BLaER1 (cell line): ENCODE results near the gene TRAF1.

Experiments used
- H3K27ac ChIP-seq: shearing (Covaris generic); formaldehyde crosslinking; 2 replicates; pipeline ENCODE4 v1.8.1; 2022
- H3K27me3 ChIP-seq: shearing (Covaris generic); formaldehyde crosslinking; 2 replicates; pipeline ENCODE4 v1.8.1; 2022
- H3K36me3 ChIP-seq: shearing (Covaris generic); formaldehyde crosslinking; 2 replicates; pipeline ENCODE4 v1.8.1; 2022
- H3K4me1 ChIP-seq: shearing (Covaris generic); formaldehyde crosslinking; 2 replicates; pipeline ENCODE4 v1.8.1; 2022
- H3K4me2 ChIP-seq: shearing (Covaris generic); formaldehyde crosslinking; 2 replicates; pipeline ENCODE4 v1.8.1; 2022
- H3K4me3 ChIP-seq: shearing (Covaris generic); formaldehyde crosslinking; 2 replicates; pipeline ENCODE4 v1.8.1; 2022
- H3K9ac ChIP-seq: shearing (Covaris generic); formaldehyde crosslinking; 2 replicates; pipeline ENCODE4 v1.8.1; 2022
- H3K9me3 ChIP-seq: shearing (Covaris generic); formaldehyde crosslinking; 2 replicates; pipeline ENCODE4 v1.8.1; 2022
- H4K20me1 ChIP-seq: shearing (Covaris generic); formaldehyde crosslinking; 2 replicates; pipeline ENCODE4 v1.8.1; 2022
- Cebpa-rat ChIP-seq: shearing (Covaris generic); IDR thresholded peaks from 2 replicates; pipeline ENCODE4 v1.8.1; 2022

TRAF1 gene

DNA sequence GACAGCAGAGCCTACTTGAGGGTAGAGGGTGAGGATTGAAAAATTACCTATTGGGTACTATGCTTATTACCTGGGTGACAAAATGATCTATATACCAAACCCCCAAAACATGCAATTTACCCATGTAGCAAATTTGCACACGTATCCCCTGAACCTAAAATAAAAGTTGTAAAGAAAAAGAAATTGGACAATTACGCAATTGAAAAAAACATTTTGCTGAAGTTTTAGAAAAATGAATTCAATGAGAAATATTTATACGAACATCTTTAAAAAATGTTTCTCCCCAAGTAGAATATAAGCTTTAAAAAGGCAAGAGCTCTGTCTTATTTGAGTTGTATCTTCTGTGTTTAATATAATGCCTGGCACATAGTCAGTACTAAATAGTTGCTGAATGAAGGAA lies 30.3 kb upstream of the TRAF1 start:
- Histone ChIP-seq H3K4me2 (no peak overlapping the region), H3K27me3 (no peaks in the 10 kb centered on the region), H3K4me1 (peaks cover 5% of the 10 kb centered on the region), H3K36me3 (no peaks in the 10 kb centered on the region), H4K20me1 (no peaks in the 10 kb centered on the region), H3K4me3 (no peak overlapping the region), H3K9ac (no peak overlapping the region), H3K9me3 (no peaks in the 10 kb centered on the region), H3K27ac (no peak overlapping the region)
- TF ChIP-seq Cebpa-rat = no peak

DNA sequence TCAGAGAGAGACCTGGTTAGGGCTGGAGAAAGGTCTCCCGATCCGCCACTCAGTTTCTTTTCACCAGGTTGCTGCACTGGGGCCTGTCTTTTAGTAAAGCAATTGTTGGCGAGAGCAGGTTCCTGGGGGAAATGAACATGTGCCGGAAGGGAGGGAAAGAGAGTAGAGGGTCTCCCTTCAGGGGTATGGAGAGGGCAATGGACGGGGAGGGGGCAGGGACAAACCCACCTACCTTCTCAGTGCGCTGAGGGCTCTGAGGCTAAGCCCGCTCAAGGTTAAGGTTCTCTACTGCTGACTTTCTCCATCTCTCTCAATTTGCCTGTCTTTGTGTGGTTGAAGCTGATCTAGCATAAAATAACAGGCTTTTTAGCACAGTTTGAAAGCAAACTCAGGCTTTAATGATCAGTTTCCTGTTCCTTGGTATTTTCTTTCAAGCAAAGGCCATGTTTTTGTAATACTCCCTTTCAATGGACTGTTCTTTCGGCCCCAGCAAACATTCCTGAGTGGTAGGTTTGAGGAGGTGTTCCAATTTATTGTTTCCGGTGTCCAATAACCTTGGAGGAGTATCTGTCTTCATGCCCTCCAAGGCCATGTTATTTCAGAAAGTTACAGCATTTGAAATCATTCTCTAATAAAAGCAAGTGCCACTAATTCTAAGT lies 25.5 kb upstream of the TRAF1 start:
- no peak overlapping the region for H3K4me2 ChIP-seq
- H3K27me3 ChIP-seq = no peaks in the 10 kb centered on the region
- H3K36me3 ChIP-seq = no peaks in the 10 kb centered on the region
- H3K4me3 ChIP-seq = no peak overlapping the region
- H3K9me3 ChIP-seq = no peaks in the 10 kb centered on the region
- H3K9ac ChIP-seq = no peak overlapping the region
- H3K27ac ChIP-seq = no peak overlapping the region
- H4K20me1 ChIP-seq = no peaks in the 10 kb centered on the region
- peaks cover 5% of the 10 kb centered on the region for H3K4me1 ChIP-seq
- no peak for TF ChIP-seq Cebpa-rat

DNA sequence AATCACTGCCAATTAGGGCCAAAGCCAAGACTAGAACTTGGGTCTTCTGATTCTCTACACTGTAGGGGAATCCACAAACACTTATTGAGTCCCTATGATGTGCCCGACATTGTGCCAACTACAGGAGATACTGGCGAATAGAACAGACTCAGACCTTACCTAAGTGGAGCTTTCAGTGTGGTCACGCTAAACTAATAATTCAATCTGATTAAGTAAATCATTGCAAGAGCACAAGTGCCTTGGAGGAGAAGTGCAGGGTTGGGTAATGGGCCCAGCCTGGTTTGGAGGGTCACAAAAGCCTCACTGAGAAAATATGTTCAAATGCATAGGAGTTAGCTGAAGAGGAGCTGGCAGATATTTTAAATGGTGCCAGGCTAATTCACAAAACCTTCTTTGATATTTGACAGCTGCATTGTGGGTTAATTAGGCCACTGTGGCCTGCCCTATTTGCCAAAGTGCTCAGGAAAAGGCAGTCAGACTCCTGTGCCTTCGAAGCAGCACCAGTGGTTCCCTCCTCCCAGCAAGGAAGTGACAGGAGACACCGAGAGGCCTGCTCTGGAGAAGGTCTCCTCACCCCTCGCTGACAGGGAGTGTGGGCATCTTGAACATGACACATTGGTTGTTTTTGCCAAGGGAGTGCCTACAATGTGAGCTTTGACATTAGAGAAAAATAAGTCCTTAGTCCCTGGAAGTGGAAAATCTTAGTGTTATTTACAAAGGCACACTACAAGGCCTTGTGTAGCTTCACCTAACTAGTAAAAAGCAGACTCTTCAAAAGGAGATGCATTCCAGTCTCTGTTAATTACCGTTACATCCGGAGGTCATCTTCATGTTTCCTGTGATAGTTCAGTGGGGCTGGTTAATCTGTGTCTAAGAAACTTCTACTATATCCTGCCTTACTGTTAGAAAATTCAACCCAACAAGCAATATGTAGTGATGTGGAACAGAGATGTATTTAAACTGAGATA lies 24.1 kb upstream of the TRAF1 start:
- Histone ChIP-seq H3K9ac (no peak overlapping the region), H3K4me1 (peaks cover 5% of the 10 kb centered on the region), H3K4me2 (no peak overlapping the region), H4K20me1 (no peaks in the 10 kb centered on the region), H3K27me3 (no peaks in the 10 kb centered on the region), H3K27ac (no peak overlapping the region), H3K9me3 (no peaks in the 10 kb centered on the region), H3K36me3 (no peaks in the 10 kb centered on the region), H3K4me3 (no peak overlapping the region)
- TF ChIP-seq Cebpa-rat = no peak

DNA sequence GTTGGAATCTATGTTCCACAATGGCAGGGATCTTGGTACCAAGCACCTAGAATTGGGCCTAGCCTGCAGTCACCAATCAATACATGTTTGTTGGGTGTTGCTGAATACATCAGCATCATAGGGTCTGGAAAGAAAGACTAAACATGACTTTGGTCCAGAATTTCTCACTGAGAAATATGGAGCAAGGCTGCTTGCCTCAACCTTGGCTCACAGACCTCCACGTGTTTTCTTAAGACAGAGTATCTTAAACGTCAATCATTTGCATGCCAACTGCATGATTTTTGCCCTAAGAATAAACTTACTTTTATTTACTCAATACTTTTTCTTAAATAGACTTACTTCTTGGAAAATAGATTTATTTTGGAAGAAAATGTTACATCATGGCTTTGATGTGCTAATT lies 22.7 kb upstream of the TRAF1 start:
- no peaks in the 10 kb centered on the region for H3K9me3 ChIP-seq
- H3K9ac ChIP-seq = no peak overlapping the region
- no peak for TF ChIP-seq Cebpa-rat
- H3K4me1 ChIP-seq = peaks cover 11% of the 10 kb centered on the region
- no peak overlapping the region for H3K4me2 ChIP-seq
- no peaks in the 10 kb centered on the region for H3K36me3 ChIP-seq
- H3K27me3 ChIP-seq = no peaks in the 10 kb centered on the region
- H3K4me3 ChIP-seq = no peak overlapping the region
- no peak overlapping the region for H3K27ac ChIP-seq
- no peaks in the 10 kb centered on the region for H4K20me1 ChIP-seq

DNA sequence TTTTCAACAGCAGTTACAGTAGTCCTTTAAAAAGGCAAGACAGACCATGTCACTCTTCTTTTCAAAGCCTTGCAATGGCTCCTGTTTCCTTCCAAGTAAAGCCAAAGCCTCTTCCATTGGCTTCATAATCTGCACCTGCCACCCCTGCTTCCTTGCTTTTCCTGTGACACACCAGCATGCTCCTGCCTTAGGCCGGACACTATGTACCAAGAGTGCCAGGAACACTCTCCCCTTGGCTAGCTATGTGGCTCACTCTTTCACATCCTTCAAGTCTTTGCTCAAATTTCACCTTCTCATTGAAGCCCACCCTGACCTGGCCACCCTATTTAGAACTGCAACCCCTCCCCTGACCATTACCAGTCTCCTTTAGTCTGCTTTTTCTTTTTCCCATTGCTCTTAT lies 22.2 kb upstream of the TRAF1 start:
- Histone ChIP-seq H3K4me1 (peaks cover 16% of the 10 kb centered on the region), H3K27me3 (no peaks in the 10 kb centered on the region), H3K9ac (no peak overlapping the region), H4K20me1 (no peaks in the 10 kb centered on the region), H3K4me2 (no peak overlapping the region), H3K9me3 (no peaks in the 10 kb centered on the region), H3K4me3 (no peak overlapping the region), H3K36me3 (no peaks in the 10 kb centered on the region), H3K27ac (no peak overlapping the region)
- TF ChIP-seq Cebpa-rat = no peak

DNA sequence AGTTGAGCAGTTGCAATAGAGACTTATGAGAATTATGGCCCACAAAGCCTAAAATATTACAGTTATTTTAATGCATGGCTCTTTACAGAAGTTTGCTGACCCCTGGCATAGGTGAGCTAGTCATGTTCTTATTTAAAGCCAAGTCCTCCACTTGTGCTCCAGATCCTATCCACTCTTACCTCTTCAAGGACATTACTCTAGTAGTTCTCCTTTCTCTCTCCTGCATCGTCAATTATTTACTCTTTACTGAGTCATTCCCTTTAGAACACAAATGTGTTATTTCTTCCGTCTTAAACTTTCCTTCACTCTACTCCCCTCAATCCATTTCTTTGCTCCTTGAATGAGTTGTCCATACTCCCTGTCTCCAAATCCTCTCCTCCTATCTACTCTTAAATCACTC lies 20.6 kb upstream of the TRAF1 start:
- Histone ChIP-seq H4K20me1 (no peaks in the 10 kb centered on the region), H3K9me3 (no peaks in the 10 kb centered on the region), H3K4me3 (no peak overlapping the region), H3K9ac (no peak overlapping the region), H3K27ac (no peak overlapping the region), H3K36me3 (no peaks in the 10 kb centered on the region), H3K4me2 (no peak overlapping the region), H3K27me3 (no peaks in the 10 kb centered on the region), H3K4me1 (peaks cover 11% of the 10 kb centered on the region)
- TF ChIP-seq Cebpa-rat = no peak

DNA sequence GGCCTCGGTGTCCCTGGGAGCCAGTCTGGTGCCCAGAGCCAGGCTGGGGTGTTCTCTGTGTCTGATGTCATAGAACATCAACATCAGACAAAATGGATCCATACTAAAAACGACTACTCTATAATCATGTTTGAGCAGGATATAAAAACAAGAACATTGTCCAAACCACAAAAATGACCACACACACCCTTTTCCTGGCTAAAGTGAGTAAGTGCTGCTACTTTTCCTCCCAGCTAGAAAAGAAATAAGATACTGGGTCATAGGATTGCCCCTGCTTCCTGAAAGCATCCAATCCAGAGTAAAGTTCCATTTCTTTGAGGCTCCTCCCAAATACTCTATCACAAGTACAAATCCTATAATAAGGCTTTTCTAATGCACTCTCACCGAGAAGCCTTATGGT lies 19.7 kb upstream of the TRAF1 start:
- Histone ChIP-seq H3K4me1 (peaks cover 11% of the 10 kb centered on the region), H3K4me2 (no peak overlapping the region), H4K20me1 (no peaks in the 10 kb centered on the region), H3K9ac (no peak overlapping the region), H3K36me3 (no peaks in the 10 kb centered on the region), H3K9me3 (no peaks in the 10 kb centered on the region), H3K4me3 (no peak overlapping the region), H3K27ac (no peak overlapping the region), H3K27me3 (no peaks in the 10 kb centered on the region)
- TF ChIP-seq Cebpa-rat = no peak

DNA sequence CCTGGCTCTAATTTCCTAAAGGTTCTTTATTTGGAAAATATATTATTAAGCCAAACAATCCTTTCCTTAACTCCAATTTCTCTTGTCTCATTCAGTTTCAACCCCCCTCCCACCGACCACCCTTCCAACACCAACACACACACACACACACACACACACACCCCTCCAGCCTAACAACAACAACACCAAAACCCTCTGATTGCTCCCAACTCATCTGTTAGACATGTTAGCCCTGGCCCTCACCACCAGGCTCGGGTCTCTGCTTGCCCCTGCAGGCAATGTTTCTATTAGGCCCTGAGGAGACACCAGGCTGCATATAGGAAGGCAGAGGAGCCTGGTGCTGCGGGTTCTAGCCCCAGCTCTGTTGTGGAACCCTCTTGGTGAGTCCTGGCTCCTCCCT lies 18.4 kb upstream of the TRAF1 start:
- Histone ChIP-seq H3K4me2 (no peak overlapping the region), H3K27ac (no peak overlapping the region), H3K36me3 (no peaks in the 10 kb centered on the region), H3K27me3 (no peaks in the 10 kb centered on the region), H3K9ac (no peak overlapping the region), H4K20me1 (no peaks in the 10 kb centered on the region), H3K9me3 (no peaks in the 10 kb centered on the region), H3K4me3 (no peak overlapping the region), H3K4me1 (peaks cover 11% of the 10 kb centered on the region)
- no peak for TF ChIP-seq Cebpa-rat

DNA sequence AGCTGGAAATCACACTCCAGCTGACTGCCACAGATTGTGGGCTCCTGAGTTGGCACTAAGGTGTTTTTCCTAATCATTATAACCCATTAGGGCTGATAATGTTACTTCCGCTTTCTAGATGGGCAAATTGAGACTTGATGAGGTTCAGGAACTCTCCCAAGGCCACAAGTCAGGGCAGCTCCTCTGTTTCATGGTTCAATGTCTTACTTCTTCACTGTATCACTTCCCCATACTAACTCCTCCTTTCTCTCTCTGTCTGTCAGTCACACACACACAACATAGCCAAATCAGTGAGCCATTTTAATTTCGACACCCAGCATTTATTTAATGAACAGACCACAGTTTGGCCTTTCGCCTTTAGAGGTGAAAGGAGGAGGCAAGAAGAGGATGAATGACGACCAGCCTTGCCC lies 17.8 kb upstream of the TRAF1 start:
- Histone ChIP-seq H3K36me3 (no peaks in the 10 kb centered on the region), H3K9ac (no peak overlapping the region), H3K9me3 (no peaks in the 10 kb centered on the region), H3K27ac (no peak overlapping the region), H3K27me3 (no peaks in the 10 kb centered on the region), H3K4me3 (no peak overlapping the region), H4K20me1 (no peaks in the 10 kb centered on the region), H3K4me2 (peak overlapping the region; percentile 8; the same call in 1 of the 2 replicates), H3K4me1 (peaks cover 11% of the 10 kb centered on the region)
- no peak for TF ChIP-seq Cebpa-rat
